PFSK-1 (cell line): ENCODE results near the gene KEAP1.

Experiments
- FOXP2 ChIP-seq: optimal IDR thresholded peaks from 2 replicates; pipeline ENCODE3; 2011; ENCODE audit warnings: borderline replicate concordance, control low read depth, inconsistent platforms; ENCODE audit not compliant: insufficient read depth; ENCODE audit errors: extremely low read length, extremely low read depth
- POLR2AphosphoS5 ChIP-seq: IDR thresholded peaks from 2 replicates; pipeline ENCODE4 v1.6.1; 2012; ENCODE audit warnings: low read depth, mild to moderate bottlenecking, control low read depth, low read length, moderate library complexity
- SIN3A ChIP-seq: IDR thresholded peaks from 2 replicates; pipeline ENCODE4 v1.6.1; 2012; ENCODE audit warnings: mild to moderate bottlenecking, low read length, moderate library complexity, borderline replicate concordance; ENCODE audit not compliant: insufficient read depth
- TAF1 ChIP-seq: IDR thresholded peaks from 2 replicates; pipeline ENCODE4 v1.6.1; 2012; ENCODE audit warnings: low read length, control low read depth, borderline replicate concordance; ENCODE audit not compliant: insufficient read depth
- TF ChIP-seq, protein P1 (sequence below), 2 experiments: IDR thresholded peaks; 2 replicates each; pipeline versions ENCODE4 v1.6.1 to v1.8.0; 2011 to 2012; ENCODE audit warnings: low read depth in 2 of 2, low read length in 2 of 2, control low read depth in 1 of 2, inconsistent platforms in 1 of 2, mild to moderate bottlenecking in 1 of 2, moderate library complexity in 1 of 2; ENCODE audit not compliant: insufficient read depth in 1 of 2

Gene KEAP1

DNA sequence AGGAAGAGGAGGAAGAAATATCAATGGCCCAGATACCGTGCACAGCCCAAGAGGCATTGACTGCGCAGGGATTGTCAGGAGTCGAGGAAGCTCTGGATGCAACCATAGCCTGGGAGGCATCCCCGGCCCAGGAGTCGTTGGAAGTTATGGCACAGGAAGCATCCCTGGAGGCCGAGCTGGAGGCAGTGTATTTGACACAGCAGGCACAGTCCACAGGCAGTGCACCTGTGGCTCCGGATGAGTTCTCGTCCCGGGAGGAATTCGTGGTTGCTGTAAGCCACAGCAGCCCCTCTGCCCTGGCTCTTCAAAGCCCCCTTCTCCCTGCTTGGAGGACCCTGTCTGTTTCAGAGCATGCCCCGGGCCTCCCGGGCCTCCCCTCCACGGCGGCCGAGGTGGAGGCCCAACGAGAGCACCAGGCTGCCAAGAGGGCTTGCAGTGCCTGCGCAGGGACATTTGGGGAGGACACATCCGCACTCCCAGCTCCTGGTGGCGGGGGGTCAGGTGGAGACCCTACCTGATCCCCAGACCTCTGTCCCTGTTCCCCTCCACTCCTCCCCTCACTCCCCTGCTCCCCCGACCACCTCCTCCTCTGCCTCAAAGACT, 36.0 kb downstream of the KEAP1 start:
- TF ChIP-seq TAF1 (no peak), SIN3A (no peak), FOXP2 (no peak), POLR2AphosphoS5 (no peak)
- TF ChIP-seq, protein P1, sequence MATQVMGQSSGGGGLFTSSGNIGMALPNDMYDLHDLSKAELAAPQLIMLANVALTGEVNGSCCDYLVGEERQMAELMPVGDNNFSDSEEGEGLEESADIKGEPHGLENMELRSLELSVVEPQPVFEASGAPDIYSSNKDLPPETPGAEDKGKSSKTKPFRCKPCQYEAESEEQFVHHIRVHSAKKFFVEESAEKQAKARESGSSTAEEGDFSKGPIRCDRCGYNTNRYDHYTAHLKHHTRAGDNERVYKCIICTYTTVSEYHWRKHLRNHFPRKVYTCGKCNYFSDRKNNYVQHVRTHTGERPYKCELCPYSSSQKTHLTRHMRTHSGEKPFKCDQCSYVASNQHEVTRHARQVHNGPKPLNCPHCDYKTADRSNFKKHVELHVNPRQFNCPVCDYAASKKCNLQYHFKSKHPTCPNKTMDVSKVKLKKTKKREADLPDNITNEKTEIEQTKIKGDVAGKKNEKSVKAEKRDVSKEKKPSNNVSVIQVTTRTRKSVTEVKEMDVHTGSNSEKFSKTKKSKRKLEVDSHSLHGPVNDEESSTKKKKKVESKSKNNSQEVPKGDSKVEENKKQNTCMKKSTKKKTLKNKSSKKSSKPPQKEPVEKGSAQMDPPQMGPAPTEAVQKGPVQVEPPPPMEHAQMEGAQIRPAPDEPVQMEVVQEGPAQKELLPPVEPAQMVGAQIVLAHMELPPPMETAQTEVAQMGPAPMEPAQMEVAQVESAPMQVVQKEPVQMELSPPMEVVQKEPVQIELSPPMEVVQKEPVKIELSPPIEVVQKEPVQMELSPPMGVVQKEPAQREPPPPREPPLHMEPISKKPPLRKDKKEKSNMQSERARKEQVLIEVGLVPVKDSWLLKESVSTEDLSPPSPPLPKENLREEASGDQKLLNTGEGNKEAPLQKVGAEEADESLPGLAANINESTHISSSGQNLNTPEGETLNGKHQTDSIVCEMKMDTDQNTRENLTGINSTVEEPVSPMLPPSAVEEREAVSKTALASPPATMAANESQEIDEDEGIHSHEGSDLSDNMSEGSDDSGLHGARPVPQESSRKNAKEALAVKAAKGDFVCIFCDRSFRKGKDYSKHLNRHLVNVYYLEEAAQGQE (IDR thresholded peaks at IDR 0.05; ENCODE audit: insufficient read depth in 1 of 2, low read depth in 2 of 2, low read length in 2 of 2): no peak

DNA sequence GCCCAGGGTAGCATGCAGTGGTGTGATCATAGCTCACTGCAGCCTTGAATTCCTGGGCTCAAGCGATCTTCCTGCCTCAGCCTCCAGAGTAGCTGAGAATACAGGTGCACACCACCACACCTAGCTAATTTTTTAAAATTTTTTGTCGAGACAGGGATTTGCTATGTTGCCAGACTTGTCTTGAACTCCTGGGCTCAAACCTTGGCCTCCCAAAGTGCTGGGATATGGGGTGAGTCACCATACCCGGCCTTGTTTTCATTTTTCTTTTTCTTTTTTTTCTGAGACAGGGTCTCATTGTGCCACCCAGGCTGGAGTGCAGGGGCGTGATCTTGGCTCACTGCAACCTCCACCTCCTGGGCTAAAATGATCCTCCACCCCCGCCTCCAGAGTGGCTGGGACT, 38.7 kb downstream of the KEAP1 start:
- TF ChIP-seq FOXP2 (no peak), SIN3A (no peak), TAF1 (no peak), POLR2AphosphoS5 (no peak)
- TF ChIP-seq, protein P1 (IDR thresholded peaks at IDR 0.05; ENCODE audit: insufficient read depth in 1 of 2, low read depth in 2 of 2, low read length in 2 of 2): no peak

DNA sequence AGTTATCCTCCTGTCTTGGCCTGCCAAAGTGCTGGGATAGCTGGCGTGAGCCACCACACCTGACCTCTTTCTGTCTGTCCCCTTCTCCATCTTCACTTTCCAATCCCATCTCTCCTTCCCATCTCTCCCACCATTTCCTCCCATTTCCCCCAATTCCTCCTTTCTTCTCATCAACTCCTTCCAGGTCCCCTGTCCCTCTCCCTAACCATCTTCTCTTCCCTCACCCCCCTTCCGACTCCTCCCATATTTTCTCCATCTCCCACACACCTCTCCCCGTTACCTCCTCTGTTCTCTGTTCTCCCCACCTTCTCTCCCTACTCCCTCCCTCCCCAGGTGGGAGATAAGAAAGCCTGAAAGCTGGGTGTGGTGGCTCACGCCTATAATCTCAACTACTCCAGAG, 40.6 kb downstream of the KEAP1 start:
- TF ChIP-seq POLR2AphosphoS5: no peak
- TF ChIP-seq TAF1: no peak
- TF ChIP-seq SIN3A: no peak
- no peak for TF ChIP-seq FOXP2
- TF ChIP-seq, protein P1 (IDR thresholded peaks at IDR 0.05; ENCODE audit: insufficient read depth in 1 of 2, low read depth in 2 of 2, low read length in 2 of 2): no peak

DNA sequence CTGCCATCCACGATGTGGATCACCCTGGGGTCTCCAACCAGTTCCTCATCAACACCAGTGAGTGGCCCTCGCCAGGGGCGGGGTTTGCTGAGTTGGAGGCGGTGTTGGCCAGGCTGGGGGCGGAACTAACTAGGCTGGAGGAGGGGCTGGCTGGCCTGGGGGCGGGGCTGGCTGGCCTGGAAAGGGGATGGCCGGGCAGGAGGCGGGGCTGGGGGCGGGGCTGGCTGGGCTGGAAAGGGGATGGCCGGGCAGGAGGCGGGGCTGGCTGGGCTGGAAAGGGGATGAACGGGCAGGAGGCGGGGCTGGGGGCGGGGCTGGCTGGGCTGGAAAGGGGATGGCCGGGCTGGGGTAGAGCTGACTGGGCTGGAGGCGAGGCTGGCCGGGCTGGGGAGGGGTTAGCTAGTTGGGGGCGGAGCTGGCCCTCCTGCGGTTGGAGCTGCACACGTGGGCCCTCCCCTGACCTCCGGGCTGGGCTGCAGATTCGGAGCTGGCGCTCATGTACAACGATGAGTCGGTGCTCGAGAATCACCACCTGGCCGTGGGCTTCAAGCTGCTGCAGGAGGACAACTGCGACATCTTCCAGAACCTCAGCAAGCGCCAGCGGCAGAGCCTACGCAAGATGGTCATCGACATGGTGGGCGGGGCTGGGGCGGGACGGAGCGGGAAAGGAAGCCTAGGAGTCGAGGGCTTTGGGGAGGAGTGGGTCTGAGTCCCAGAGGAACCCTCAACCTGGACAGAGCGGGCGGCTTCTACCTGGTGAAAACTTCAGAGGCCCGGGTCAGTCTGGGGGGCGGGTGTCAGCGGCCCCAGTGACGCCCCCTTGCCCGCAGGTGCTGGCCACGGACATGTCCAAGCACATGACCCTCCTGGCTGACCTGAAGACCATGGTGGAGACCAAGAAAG, 41.9 kb downstream of the KEAP1 start:
- TF ChIP-seq SIN3A (no peak), POLR2AphosphoS5 (no peak), TAF1 (no peak), FOXP2 (no peak)
- TF ChIP-seq, protein P1 (IDR thresholded peaks at IDR 0.05; ENCODE audit: insufficient read depth in 1 of 2, low read depth in 2 of 2, low read length in 2 of 2): no peak
